Panc1 (cell line): ENCODE measurements around the gene BHLHE40. TPM values are rescaled to one million over a fixed set of nuclear protein-coding genes. Genes with fewer than 3 reads are reported as not detected.
A peak's percentile ranks its signal among the peaks of the same experiment; 100 is the strongest.

Experiments used
- ATAC-seq: fragments of 200-7000 bp; cut with Tn5 transposase; 2 replicates; pipeline ENCODE4 v1.9.1; 2020; ENCODE audit warnings: mild to moderate bottlenecking, moderate library complexity
- BruUV-seq: library from RNA; stranded (reverse); fragments of 400-500 nt; replicated peaks from 2 replicates; lab custom pipeline; 2021; lab: Mats Ljungman, UMichigan
- CTCF ChIA-PET: fragments of 300-600 bp; sonication (Branson Sonifier 250); formaldehyde crosslinking; loops from one replicate; lab custom pipeline; 2022; ENCODE audit warnings: antibody characterized with exemption; lab: Charles Lee
- POLR2A ChIA-PET: fragments of 300-600 bp; sonication (Branson Sonifier 250); formaldehyde crosslinking; loops from one replicate; lab custom pipeline; 2022; ENCODE audit warnings: antibody characterized with exemption; lab: Charles Lee
- DNase-seq: peaks from one replicate; pipeline ENCODE4 v3.0.0-alpha.2; 2010; ENCODE audit warnings: low read depth, low spot score
- H3K27ac ChIP-seq: 2 replicates; pipeline ENCODE4 v1.5.1; 2011; ENCODE audit warnings: mild to moderate bottlenecking, low read length, inconsistent platforms
- H3K27me3 ChIP-seq: fragments of 200-500 bp; sonication (Bioruptor generic); 2 replicates; pipeline ENCODE4 v1.6.0; 2014; ENCODE audit warnings: low read length, inconsistent platforms; ENCODE audit not compliant: control insufficient read depth, insufficient read depth
- H3K36me3 ChIP-seq: fragments of 200-500 bp; sonication (Bioruptor generic); 2 replicates; pipeline ENCODE4 v1.5.1; 2014; ENCODE audit warnings: inconsistent platforms, mild to moderate bottlenecking, low read length, moderate library complexity; ENCODE audit not compliant: control insufficient read depth, insufficient read depth
- H3K4me1 ChIP-seq: 2 replicates; pipeline ENCODE4 v1.5.1; 2011; ENCODE audit warnings: inconsistent platforms, mild to moderate bottlenecking, low read length, moderate library complexity; ENCODE audit not compliant: control insufficient read depth, insufficient read depth
- H3K4me3 ChIP-seq, 2 experiments: 2 replicates each; pipeline ENCODE4 v1.5.1; 2011 to 2012; ENCODE audit warnings: low read depth in 2 of 2, low read length in 2 of 2, mild to moderate bottlenecking in 2 of 2, inconsistent platforms in 1 of 2, moderate library complexity in 1 of 2
- H3K9me3 ChIP-seq: fragments of 200-500 bp; sonication (Bioruptor generic); 2 replicates; pipeline ENCODE4 v1.5.1; 2014; ENCODE audit warnings: low read depth, mild to moderate bottlenecking, inconsistent platforms, low read length, moderate library complexity; ENCODE audit not compliant: control insufficient read depth, insufficient read depth
- CTCF ChIP-seq: fragments of 450-650 bp; IDR thresholded peaks from 2 replicates; pipeline ENCODE4 v1.5.1; 2017; ENCODE audit warnings: mild to moderate bottlenecking
- POLR2AphosphoS5 ChIP-seq: IDR thresholded peaks from 2 replicates; pipeline ENCODE4 v1.6.1; 2012; ENCODE audit warnings: mild to moderate bottlenecking, low read depth, low read length, moderate library complexity
- REST ChIP-seq, 2 experiments: IDR thresholded peaks; 2 replicates each; pipeline ENCODE4 v1.6.1; 2011 to 2012; ENCODE audit warnings: low read depth in 2 of 2, control low read depth in 1 of 2, low read length in 1 of 2, mild to moderate bottlenecking in 1 of 2, moderate library complexity in 1 of 2; ENCODE audit not compliant: insufficient read depth in 1 of 2
- SIN3A ChIP-seq: IDR thresholded peaks from 2 replicates; pipeline ENCODE4 v1.6.1; 2012; ENCODE audit warnings: low read depth, mild to moderate bottlenecking, low read length, moderate library complexity, borderline replicate concordance; ENCODE audit not compliant: insufficient read depth
- TCF7L2 ChIP-seq: IDR thresholded peaks from 2 replicates; pipeline ENCODE4 v1.6.1; 2011; ENCODE audit warnings: mild to moderate bottlenecking, low read depth, low read length, inconsistent platforms
- in situ Hi-C: cut with HindIII; loops from 2 replicates; pipeline ENCODE4 v1.10.0; 2016; ENCODE audit warnings: low sequenced_read_pairs, low pct_unique_long_range_greater_than_20kb
- intact Hi-C: fragments of 100-400 bp; cut with micrococcal nuclease; formaldehyde crosslinking; loops from one replicate; pipeline ENCODE4 v1.10.0; 2022; ENCODE audit not compliant: unreplicated experiment
- total RNA-seq: library from RNA; stranded (reverse); gene quantifications from one replicate; pipeline ENCODE4 v1.2.1, GENCODE V29; 2021; ENCODE audit not compliant: unreplicated experiment

BHLHE40 gene
- total RNA-seq, 1 experiment from 2014 or later = 78.4 TPM

- Histone ChIP-seq H3K27me3 (no peaks in the 10 kb centered on the region), H3K4me1 (peaks cover 35% of the 10 kb centered on the region), H3K36me3 (no peaks in the 10 kb centered on the region), H3K9me3 (no peaks in the 10 kb centered on the region), H3K4me3 (no peak overlapping the region), H3K27ac (peak overlapping the region; percentile 88)
- TF ChIP-seq SIN3A (no peak), TCF7L2 (no peak), REST (IDR thresholded peaks at IDR 0.05; ENCODE audit: insufficient read depth in 1 of 2, low read depth in 2 of 2, low read length in 1 of 2) (no peak), POLR2AphosphoS5 (no peak), CTCF (no peak)
- ATAC-seq = no peak
- no peak for DNase-seq
- no TSS peak for BruUV-seq
- ChIA-PET POLR2A (interaction anchor here (0.6 to 1.1 kb wide), 3 partner anchors 16 to 112 kb away, joined by 3 to 4 read pairs (median 4); no protein-coding TSS in a partner anchor), CTCF (interaction anchor here (0.6 kb wide), 1 partner anchor 27 kb away, joined by 3 read pairs; no protein-coding TSS in a partner anchor)
- in situ Hi-C loops (no loop called here), intact Hi-C loops (no loop called here)
These were observed 15.0 kb downstream of the BHLHE40 start for GRCh38 chr3:4994144-4994730.

- TF ChIP-seq CTCF (no peak), POLR2AphosphoS5 (no peak), REST (IDR thresholded peaks at IDR 0.05; ENCODE audit: insufficient read depth in 1 of 2, low read depth in 2 of 2, low read length in 1 of 2) (no peak), TCF7L2 (no peak), SIN3A (no peak)
- ATAC-seq (peak; percentile 87), DNase-seq (no peak)
- H3K9me3 ChIP-seq = no peaks in the 10 kb centered on the region
- intact Hi-C loops = no loop called here
- BruUV-seq = no TSS peak
- peaks cover 29% of the 10 kb centered on the region for H3K4me1 ChIP-seq
- POLR2A ChIA-PET = interaction anchor here (0.6 to 1.1 kb wide), 3 partner anchors 16 to 113 kb away, joined by 3 to 4 read pairs (median 4); no protein-coding TSS in a partner anchor
- H3K36me3 ChIP-seq = no peaks in the 10 kb centered on the region
- in situ Hi-C loops = no loop called here
- H3K27ac ChIP-seq = peak overlapping the region; percentile 88
- CTCF ChIA-PET = interaction anchor here (0.5 to 0.6 kb wide), 2 partner anchors 26 to 274 kb away, joined by 3 read pairs; no protein-coding TSS in a partner anchor
- H3K4me3 ChIP-seq = no peak overlapping the region
- H3K27me3 ChIP-seq = no peaks in the 10 kb centered on the region
These were observed 15.7 kb downstream of the BHLHE40 start for GRCh38 chr3:4994823-4995499.
